T47D (cell line): Measurements from ENCODE around the gene ATXN7L1.

Experiments used
- DNase-seq, 2 experiments: peaks; one replicate each; pipeline versions ENCODE4 v3.0.0 to v3.0.0-alpha.2; 2011 to 2012; ENCODE audit warnings: low read depth in 1 of 2, low spot score in 1 of 2
- JUND ChIP-seq: IDR thresholded peaks from 2 replicates; pipeline ENCODE4 v1.6.1; 2012; ENCODE audit warnings: low read depth
- in situ Hi-C: cut with HindIII; loops from 2 replicates; pipeline ENCODE4 v1.10.0; 2016; ENCODE audit warnings: low sequenced_read_pairs, low pct_unique_long_range_greater_than_20kb

ATXN7L1 gene

GRCh38 chr7:105906695-105907094, 30.3 kb upstream of the ATXN7L1 start:
- DNase-seq, result no peak
- TF ChIP-seq JUND, result no peak
- in situ Hi-C loops, result no loop called here

- in situ Hi-C loops, result no loop called here
- TF ChIP-seq JUND, result no peak
- DNase-seq, result no peak
Observed at GRCh38 chr7:105905910-105906568, 29.6 kb upstream of the ATXN7L1 start.

- no peak for TF ChIP-seq JUND
- in situ Hi-C loops, result no loop called here
Observed at GRCh38 chr7:105905209-105905909, 29.0 kb upstream of the ATXN7L1 start.

GRCh38 chr7:105904064-105904463, 27.7 kb upstream of the ATXN7L1 start:
- TF ChIP-seq JUND, result no peak
- in situ Hi-C loops, result no loop called here
- no peak for DNase-seq

More at GRCh38 chr7:105905209-105905909, 29.0 kb upstream of the ATXN7L1 start:
- DNase-seq, result no peak

GRCh38 chr7:105902325-105902911, 26.0 kb upstream of the ATXN7L1 start:
- in situ Hi-C loops, result no loop called here
- no peak for DNase-seq
- TF ChIP-seq JUND, result no peak

GRCh38 chr7:105897999-105898398, 21.6 kb upstream of the ATXN7L1 start:
- in situ Hi-C loops, result no loop called here
- no peak for TF ChIP-seq JUND
- DNase-seq, result no peak

- in situ Hi-C loops, result no loop called here
Observed at GRCh38 chr7:105896407-105896911, 20.1 kb upstream of the ATXN7L1 start.

GRCh38 chr7:105894131-105894530, 17.7 kb upstream of the ATXN7L1 start:
- in situ Hi-C loops, result no loop called here
- no peak for TF ChIP-seq JUND
- DNase-seq, result no peak

More at GRCh38 chr7:105896407-105896911, 20.1 kb upstream of the ATXN7L1 start:
- DNase-seq, result no peak
- no peak for TF ChIP-seq JUND

GRCh38 chr7:105892387-105892786, 16.0 kb upstream of the ATXN7L1 start:
- no peak for TF ChIP-seq JUND
- in situ Hi-C loops, result no loop called here
- no peak for DNase-seq

GRCh38 chr7:105890290-105890997, 14.0 kb upstream of the ATXN7L1 start:
- TF ChIP-seq JUND, result no peak
- no peak for DNase-seq
- in situ Hi-C loops, result no loop called here

GRCh38 chr7:105887569-105888189, 11.3 kb upstream of the ATXN7L1 start:
- in situ Hi-C loops, result no loop called here
- peak in 1 of 2 experiments; percentile 15 for DNase-seq
- TF ChIP-seq JUND, result no peak

- in situ Hi-C loops, result no loop called here
- TF ChIP-seq JUND, result no peak
- no peak for DNase-seq
Observed at GRCh38 chr7:105886776-105887175, 10.4 kb upstream of the ATXN7L1 start.
